Daoy (cell line): ENCODE results near the gene DIP2C. TPM values are rescaled to one million over a fixed set of nuclear protein-coding genes. Genes with fewer than 3 reads are reported as not detected.

Source experiments
- DNase-seq: peaks from one replicate; pipeline ENCODE4 v3.0.0-alpha.2; 2015; ENCODE audit warnings: low read depth
- total RNA-seq: library from RNA; depleted of rRNA; stranded (reverse); fragments of >200 nt; shearing (Covaris generic); gene quantifications from 2 replicates; pipeline ENCODE4 v1.2.3, GENCODE V29; 2014; rRNA removed

Gene DIP2C
- total RNA-seq, 1 experiment from 2014 or later, result 2.7 TPM

DNA sequence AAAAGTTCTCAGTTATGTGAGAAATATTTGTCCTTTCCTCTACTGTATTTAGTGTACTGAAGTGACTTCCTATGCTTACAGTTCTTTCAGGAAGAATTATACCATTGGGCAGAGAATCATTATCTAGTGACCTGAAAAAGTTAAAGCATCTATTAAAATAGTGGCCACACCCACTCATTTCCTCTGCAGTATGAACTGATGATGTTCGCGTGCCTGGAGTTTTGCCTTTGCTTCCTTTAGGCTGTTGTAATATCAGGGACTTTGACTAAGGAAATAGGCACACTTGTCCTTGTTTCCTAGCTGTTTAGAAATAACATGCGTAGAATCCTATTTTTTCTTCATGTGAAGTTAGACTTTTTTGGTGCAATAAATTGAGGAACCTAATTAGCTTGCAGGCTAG is 453.6 kb downstream of the DIP2C start:
- no peak for DNase-seq

DNA sequence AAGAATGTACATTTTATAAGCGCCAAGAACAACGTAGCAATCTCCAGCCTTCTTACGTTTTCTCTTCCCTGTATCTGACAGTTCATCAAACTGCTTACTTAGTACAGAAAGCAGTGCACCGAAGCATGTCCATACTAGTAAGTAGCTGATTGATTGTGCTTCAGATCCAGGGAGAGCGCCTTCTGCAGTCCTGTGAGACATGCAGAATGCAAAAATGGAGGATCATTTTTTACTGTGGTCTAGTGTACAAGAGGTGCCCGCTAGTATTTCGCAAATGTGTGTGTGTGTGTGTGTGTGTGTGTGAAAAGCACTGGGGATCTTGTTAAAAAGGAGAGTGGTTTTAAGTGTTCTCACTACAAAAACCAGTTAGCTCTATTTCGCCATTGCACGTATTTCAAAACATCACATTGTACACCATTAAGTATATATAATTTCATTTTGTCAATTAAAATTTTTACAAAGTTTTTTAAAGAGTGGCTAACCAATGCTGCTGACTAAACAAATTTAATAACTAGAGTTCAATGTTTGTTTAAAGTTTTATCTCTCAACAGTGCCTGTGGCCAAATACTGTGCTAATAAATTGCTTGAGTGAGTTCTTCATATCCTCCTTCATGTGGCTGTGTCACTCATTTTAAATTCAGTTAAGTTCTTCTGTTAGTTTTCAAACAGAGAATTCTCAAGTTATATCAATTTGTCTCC is 454.6 kb downstream of the DIP2C start:
- DNase-seq, result no peak

GRCh38 chr10:232878-233277 is 456.6 kb downstream of the DIP2C start:
- DNase-seq, result no peak

- no peak for DNase-seq
Observed at GRCh38 chr10:232061-232460, 457.4 kb downstream of the DIP2C start.

DNA sequence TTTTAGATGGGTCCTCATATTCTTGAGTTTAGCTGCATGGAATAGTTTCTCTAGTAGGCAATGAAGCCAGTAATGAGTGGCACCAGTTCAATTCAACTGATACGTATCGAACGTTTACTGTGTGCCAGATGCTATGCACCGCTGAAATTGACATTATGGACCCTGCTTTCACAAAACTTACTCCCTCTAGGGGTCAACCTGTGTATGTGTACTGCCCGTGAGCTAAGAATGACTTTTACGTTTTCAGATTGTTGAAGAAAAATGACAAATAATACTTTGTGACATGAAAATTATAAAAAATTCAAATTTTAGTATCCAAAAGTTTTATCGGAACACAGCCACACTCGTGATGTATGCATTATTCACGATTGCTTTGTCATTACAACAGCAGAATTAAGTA is 458.7 kb downstream of the DIP2C start:
- DNase-seq, result peak; percentile 2

DNA sequence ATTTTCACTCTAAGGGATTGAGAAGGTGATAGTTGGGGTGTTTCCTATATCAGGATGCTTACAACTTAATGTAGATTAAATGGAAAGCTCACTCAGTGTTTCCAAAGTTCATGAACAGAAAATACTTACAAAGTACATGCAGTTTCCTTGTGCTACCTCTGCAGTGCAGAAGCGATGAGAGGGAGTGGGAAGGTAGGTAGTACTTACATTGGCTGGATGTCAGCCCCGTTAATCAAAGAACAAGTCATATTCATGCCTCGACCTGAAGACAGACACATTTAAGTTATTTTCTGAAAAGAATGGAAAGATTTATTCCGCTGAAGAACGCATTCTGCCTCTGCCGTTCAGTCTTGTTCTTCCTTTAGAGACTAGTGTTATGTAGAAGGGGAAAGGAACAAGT is 461.1 kb downstream of the DIP2C start:
- DNase-seq, result no peak

DNA sequence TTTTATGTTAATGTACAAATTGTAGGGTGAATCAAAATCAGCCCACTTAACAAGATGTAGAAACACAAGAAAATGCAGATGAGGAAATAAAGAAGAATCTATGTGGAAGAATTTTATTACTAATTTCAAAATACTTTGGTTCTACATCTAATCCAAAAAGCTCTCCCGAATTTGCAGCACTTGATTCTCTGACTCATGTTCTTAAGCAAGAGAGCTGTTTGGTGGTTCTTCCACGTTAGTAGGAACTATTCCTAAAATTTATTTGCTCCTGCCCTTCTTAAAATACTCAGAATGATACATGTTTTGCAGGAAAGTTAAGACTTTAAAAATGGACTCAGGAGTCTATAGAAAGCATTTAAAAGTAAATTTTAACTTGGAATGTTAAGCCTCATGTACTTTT is 462.5 kb downstream of the DIP2C start:
- no peak for DNase-seq

GRCh38 chr10:226018-226417 is 463.4 kb downstream of the DIP2C start:
- no peak for DNase-seq

DNA sequence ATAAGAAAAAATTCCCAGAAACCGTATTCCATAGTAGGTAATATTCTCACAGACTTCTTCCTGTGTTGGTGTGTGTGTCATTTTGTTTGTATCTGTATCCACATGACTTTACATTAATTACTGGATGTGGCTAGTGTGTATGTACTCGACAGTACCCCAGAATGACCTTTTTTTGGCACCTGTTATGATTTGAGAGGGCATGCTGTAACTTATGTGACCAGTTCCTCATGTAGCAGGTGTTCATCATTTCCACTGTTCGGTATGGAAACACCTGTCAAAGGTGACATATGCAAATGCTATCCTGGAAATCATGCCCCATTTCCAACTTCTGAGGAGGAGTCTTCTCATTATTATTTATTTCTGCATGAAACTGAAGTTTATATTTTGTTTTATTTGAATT is 464.9 kb downstream of the DIP2C start:
- no peak for DNase-seq

Other genes starting within 250 kb of the DIP2C start
- gene LARP4B, start 242.0 kb upstream of the DIP2C start, total RNA-seq, result 21.9 and 23.6 TPM in 2 replicates